T-helper 2 cell treated with Interferon-gamma antibody and Interleukin-4, amounts not matched to agents 5 μg/mL and 100 μg/mL, for 36 hours (primary cell): Measurements from ENCODE around the gene APLN.
A peak's percentile ranks its signal among the peaks of the same experiment; 100 is the strongest.

Experiments used
- DNase-seq: peaks from one replicate; pipeline ENCODE4 v3.0.0; 2021; ENCODE audit warnings: low spot score
- H3K27ac Mint-ChIP-seq: one replicate; pipeline ENCODE4 v1.8.0; 2021; ENCODE audit warnings: mild to moderate bottlenecking, mixed read lengths
- H3K27me3 Mint-ChIP-seq: one replicate; pipeline ENCODE4 v1.8.0; 2021; ENCODE audit warnings: low read depth, mixed read lengths
- H3K36me3 Mint-ChIP-seq: one replicate; pipeline ENCODE4 v1.8.0; 2021; ENCODE audit warnings: low read depth, mixed read lengths
- H3K4me1 Mint-ChIP-seq: one replicate; pipeline ENCODE4 v1.8.0; 2021; ENCODE audit warnings: low read depth, mixed read lengths
- H3K4me3 Mint-ChIP-seq: one replicate; pipeline ENCODE4 v1.8.0; 2022; ENCODE audit warnings: mild to moderate bottlenecking, moderate library complexity, mixed read lengths
- H3K9me3 Mint-ChIP-seq: one replicate; pipeline ENCODE4 v1.8.0; 2021; ENCODE audit warnings: mixed read lengths

APLN gene

DNA sequence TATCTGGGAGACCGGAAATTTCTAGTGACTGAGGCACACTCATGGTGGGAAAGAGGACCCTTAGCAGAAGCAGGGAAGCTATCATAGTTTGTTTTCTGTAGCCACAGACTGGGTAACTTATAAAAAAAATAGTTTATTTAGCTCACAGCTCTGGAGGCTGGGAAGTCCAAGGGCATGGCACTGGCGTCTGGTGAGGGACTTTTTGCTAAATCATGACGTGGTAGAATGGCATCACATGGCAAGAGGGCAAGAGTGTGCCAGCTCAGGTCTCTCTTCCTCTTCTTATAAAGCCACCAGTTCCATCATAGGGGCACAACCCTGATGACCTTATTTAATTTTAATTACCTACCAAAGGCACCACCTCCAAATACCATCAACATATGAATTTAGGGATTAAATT, 13.3 kb downstream of the APLN start:
- H3K9me3 Mint-ChIP-seq = no peaks in the 10 kb centered on the region
- H3K36me3 Mint-ChIP-seq = no peaks in the 10 kb centered on the region
- no peak overlapping the region for H3K4me3 Mint-ChIP-seq
- peaks cover 6% of the 10 kb centered on the region for H3K27me3 Mint-ChIP-seq
- H3K4me1 Mint-ChIP-seq = peaks cover 5% of the 10 kb centered on the region
- DNase-seq = no peak
- H3K27ac Mint-ChIP-seq = no peak overlapping the region

GRCh38 chrX:129640737-129641136, 14.0 kb downstream of the APLN start:
- Mint-ChIP-seq H3K27me3 (peaks cover 6% of the 10 kb centered on the region), H3K4me1 (peaks cover 5% of the 10 kb centered on the region), H3K27ac (no peak overlapping the region), H3K9me3 (no peaks in the 10 kb centered on the region), H3K4me3 (no peak overlapping the region), H3K36me3 (no peaks in the 10 kb centered on the region)
- no peak for DNase-seq

- no peak overlapping the region for H3K4me3 Mint-ChIP-seq
- H3K4me1 Mint-ChIP-seq = peaks cover 5% of the 10 kb centered on the region
- H3K36me3 Mint-ChIP-seq = no peaks in the 10 kb centered on the region
- DNase-seq = no peak
- no peaks in the 10 kb centered on the region for H3K9me3 Mint-ChIP-seq
- H3K27me3 Mint-ChIP-seq = peaks cover 3% of the 10 kb centered on the region
- H3K27ac Mint-ChIP-seq = no peak overlapping the region
Observed at GRCh38 chrX:129638917-129639316, 15.8 kb downstream of the APLN start.

GRCh38 chrX:129637217-129638109, 17.3 kb downstream of the APLN start:
- Mint-ChIP-seq H3K9me3 (no peaks in the 10 kb centered on the region), H3K27ac (no peak overlapping the region), H3K27me3 (peaks cover 3% of the 10 kb centered on the region), H3K36me3 (no peaks in the 10 kb centered on the region), H3K4me3 (no peak overlapping the region), H3K4me1 (peaks cover 5% of the 10 kb centered on the region)
- DNase-seq = peak; percentile 47

DNA sequence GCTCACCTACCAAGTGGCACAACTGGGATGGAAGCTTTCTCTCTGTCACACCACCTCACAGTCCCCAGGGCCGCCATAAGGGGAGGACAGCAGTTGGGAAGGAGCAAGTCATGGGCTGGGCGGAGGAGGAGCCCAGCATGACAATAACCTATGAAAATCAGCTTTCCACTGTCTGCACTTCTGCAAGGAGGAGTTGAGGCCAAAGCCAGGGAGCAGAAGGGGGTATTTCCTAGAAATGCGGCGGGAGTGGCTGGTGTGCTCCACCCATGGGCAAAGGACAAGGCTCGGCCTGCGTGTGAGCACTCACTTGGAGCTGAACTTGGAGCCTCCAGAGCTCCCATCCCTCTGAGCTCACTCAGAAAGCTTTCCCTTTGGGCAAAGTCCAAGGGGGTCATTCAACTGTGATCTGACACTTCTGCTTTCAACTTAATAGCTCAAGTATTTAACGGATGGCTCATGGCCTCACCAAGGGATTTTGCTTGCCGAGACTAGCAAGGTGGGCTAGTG, 18.5 kb downstream of the APLN start:
- Mint-ChIP-seq H3K4me3 (no peak overlapping the region), H3K9me3 (no peaks in the 10 kb centered on the region), H3K27ac (no peak overlapping the region), H3K4me1 (peaks cover 5% of the 10 kb centered on the region), H3K36me3 (no peaks in the 10 kb centered on the region), H3K27me3 (peaks cover 3% of the 10 kb centered on the region)
- no peak for DNase-seq

DNA sequence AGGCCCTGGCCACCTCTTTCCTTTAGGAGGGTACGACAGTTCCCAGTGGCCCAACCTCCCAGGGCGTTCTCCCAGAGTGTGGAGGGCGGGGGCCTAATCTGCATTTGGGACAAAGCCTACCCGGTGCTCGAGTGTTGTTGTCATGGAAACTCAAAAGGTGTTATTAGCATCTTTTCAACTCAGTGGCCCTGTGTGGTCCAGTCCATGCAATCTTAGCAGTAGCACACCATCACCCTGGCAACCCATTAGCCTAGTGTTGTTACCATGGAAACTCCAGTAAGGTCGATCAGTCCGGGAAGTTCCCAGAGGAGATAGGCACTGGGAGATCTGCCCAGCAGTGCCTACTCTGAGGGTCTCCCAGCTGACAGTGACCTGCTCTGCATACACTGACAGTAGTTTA, 20.2 kb downstream of the APLN start:
- no peak overlapping the region for H3K27ac Mint-ChIP-seq
- no peaks in the 10 kb centered on the region for H3K27me3 Mint-ChIP-seq
- H3K36me3 Mint-ChIP-seq = no peaks in the 10 kb centered on the region
- no peak for DNase-seq
- H3K4me3 Mint-ChIP-seq = no peak overlapping the region
- no peaks in the 10 kb centered on the region for H3K9me3 Mint-ChIP-seq
- peaks cover 5% of the 10 kb centered on the region for H3K4me1 Mint-ChIP-seq

DNA sequence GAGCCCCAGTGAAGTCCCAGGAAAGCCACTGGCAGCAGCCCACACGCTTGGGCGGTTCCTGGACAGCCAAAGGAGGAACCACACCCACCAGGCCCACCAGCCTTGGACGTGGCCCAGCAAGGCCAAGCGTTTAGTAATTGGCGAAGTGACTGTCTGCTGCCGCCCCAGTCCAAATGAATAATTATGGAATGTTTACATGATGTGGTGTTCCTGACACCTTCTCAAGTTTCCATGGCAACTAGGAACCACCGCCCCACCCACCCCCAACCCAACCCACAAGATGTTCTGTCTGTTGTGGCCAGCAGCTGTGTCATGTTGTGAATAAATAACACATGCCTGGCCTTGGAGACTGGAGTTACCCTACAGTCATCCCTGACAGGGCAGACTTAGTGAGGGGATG, 22.3 kb downstream of the APLN start:
- Mint-ChIP-seq H3K27me3 (no peaks in the 10 kb centered on the region), H3K27ac (no peak overlapping the region), H3K36me3 (no peaks in the 10 kb centered on the region), H3K9me3 (no peaks in the 10 kb centered on the region), H3K4me1 (peaks cover under 1% of the 10 kb centered on the region), H3K4me3 (no peak overlapping the region)
- DNase-seq = no peak

- H3K4me1 Mint-ChIP-seq = no peaks in the 10 kb centered on the region
- H3K27ac Mint-ChIP-seq = no peak overlapping the region
- no peak overlapping the region for H3K4me3 Mint-ChIP-seq
- H3K36me3 Mint-ChIP-seq = no peaks in the 10 kb centered on the region
- no peaks in the 10 kb centered on the region for H3K27me3 Mint-ChIP-seq
- DNase-seq = no peak
- no peaks in the 10 kb centered on the region for H3K9me3 Mint-ChIP-seq
Observed at GRCh38 chrX:129631849-129632248, 22.9 kb downstream of the APLN start.

GRCh38 chrX:129629837-129630236, 24.9 kb downstream of the APLN start:
- Mint-ChIP-seq H3K4me3 (no peak overlapping the region), H3K36me3 (no peaks in the 10 kb centered on the region), H3K27me3 (no peaks in the 10 kb centered on the region), H3K9me3 (no peaks in the 10 kb centered on the region), H3K27ac (no peak overlapping the region), H3K4me1 (peaks cover 12% of the 10 kb centered on the region)
- no peak for DNase-seq

DNA sequence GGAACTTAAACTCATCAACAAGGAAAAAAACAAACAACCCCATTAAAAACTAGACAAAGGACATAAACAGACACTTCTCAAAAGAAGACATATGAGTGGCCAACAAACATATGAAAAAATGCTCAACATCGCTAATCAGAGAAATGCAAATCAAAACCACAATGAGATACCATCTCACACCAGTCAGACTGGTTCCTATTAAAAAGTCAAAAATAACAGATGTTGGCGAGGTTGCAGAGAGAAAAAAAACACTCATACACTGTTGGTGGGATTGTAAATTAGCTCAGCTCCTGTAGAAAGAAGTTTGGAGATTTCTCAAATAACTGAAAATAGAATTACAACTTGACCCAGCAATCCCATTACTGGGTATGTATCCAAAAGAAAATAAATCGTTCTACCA, 28.7 kb downstream of the APLN start:
- Mint-ChIP-seq H3K36me3 (no peaks in the 10 kb centered on the region), H3K4me1 (peaks cover 17% of the 10 kb centered on the region), H3K27ac (no peak overlapping the region), H3K9me3 (no peaks in the 10 kb centered on the region), H3K4me3 (no peak overlapping the region), H3K27me3 (no peaks in the 10 kb centered on the region)
- no peak for DNase-seq

DNA sequence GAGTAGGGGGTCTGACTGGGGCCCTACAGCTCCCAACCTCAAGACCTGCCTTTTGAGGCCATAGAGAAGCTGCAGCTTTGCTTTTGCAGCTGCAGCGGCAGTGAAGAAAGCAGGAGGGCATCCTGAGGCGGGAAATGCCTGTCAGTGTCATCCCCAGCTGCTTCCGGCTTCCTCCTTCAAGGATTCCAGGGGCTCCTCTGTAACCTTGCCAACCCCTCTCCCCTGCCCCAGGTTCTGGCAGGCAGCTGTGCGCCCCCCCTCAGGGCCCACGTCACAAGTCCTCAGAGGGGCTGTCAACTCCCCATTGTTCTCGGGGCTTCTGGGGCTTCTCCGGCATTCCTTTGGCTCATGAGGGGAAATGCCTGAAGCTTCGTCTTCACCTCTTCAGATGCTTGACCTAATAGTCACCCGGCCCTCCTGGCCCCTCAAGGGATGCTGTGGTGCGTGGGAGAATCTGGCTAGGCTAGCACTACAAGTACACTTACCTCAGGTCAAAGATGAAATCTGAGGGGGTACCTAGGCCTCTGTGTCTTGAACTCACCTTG, 31.9 kb downstream of the APLN start:
- Mint-ChIP-seq H3K9me3 (no peaks in the 10 kb centered on the region), H3K27ac (no peak overlapping the region), H3K36me3 (no peaks in the 10 kb centered on the region), H3K27me3 (no peaks in the 10 kb centered on the region), H3K4me3 (no peak overlapping the region), H3K4me1 (peaks cover 17% of the 10 kb centered on the region)
- no peak for DNase-seq

- Mint-ChIP-seq H3K27me3 (no peaks in the 10 kb centered on the region), H3K9me3 (no peaks in the 10 kb centered on the region), H3K4me1 (peaks cover 8% of the 10 kb centered on the region), H3K4me3 (no peak overlapping the region), H3K36me3 (no peaks in the 10 kb centered on the region), H3K27ac (no peak overlapping the region)
- DNase-seq = no peak
Observed at GRCh38 chrX:129618997-129619396, 35.8 kb downstream of the APLN start.

DNA sequence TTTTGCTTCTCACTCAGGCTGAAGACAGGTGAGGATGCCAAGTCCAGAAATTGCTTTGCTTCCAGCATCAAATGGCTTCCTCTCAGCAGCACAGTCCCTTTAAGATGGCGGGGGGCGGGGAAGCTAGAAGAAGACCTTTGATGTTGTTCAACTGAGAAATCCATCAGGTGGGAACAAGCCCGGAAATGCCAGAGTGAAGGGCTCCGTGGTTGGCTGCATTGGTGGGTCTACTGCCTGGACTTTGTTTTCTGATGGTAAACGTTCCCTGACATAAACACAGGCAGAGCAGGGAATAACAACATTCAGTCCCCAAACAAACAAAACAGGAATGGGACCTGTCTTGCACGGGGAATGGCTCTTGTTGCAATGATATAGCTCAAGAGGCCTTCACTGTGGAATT, 37.3 kb downstream of the APLN start:
- Mint-ChIP-seq H3K4me3 (no peak overlapping the region), H3K36me3 (no peaks in the 10 kb centered on the region), H3K27me3 (no peaks in the 10 kb centered on the region), H3K9me3 (no peaks in the 10 kb centered on the region), H3K4me1 (peaks cover 8% of the 10 kb centered on the region), H3K27ac (no peak overlapping the region)
- DNase-seq = no peak

DNA sequence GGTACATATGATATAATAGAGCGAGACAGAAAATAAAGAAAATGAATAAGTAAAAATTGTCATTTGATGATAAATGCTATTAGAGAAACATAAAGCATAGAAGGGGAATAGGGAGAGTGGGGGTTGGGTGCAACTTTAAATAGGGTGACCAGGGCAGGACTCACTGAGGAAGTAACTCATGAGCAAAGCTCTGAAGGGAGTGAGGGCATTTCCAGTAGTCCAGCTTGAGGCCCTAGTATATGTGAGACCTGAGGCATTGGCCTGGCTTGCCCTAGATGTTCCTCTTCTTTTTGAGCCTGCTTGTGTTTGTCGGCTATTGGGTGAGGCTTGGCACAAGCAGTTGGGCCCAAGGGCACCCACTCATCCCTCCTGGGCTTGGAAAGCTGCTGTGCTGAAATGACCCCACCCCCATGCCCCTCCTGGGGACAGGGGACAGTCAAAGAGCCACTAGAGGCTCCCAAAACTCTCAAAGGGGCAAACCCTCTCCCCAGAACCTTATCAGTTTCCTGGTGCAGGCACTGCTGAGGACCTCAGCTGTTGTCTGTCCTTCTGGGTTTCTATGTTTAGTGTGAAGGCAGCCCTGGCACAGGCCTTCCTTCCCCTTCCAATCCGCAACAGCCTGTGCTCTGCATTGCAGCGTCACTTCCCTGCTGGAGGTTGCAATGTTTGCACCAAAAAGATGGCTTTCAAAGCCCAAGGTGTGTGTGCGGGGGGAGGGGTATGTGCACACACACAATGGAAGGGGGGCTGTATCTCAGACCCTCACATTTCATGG, 40.1 kb downstream of the APLN start:
- Mint-ChIP-seq H3K9me3 (no peaks in the 10 kb centered on the region), H3K4me1 (peaks cover 8% of the 10 kb centered on the region), H3K36me3 (no peaks in the 10 kb centered on the region), H3K27ac (no peak overlapping the region), H3K27me3 (no peaks in the 10 kb centered on the region), H3K4me3 (no peak overlapping the region)
- DNase-seq = no peak
